Fibroblast of villous mesenchyme (primary cell): Measurements from ENCODE around the gene IMPDH2. TPM values are rescaled to one million over a fixed set of nuclear protein-coding genes. Genes with fewer than 3 reads are reported as not detected.

ENCODE experiments used
- DNase-seq: peaks from one replicate; pipeline ENCODE4 v3.0.0-alpha.2; 2010; ENCODE audit warnings: low read depth
- H3K4me3 ChIP-seq: 2 replicates; pipeline ENCODE4 v1.5.1; 2011; ENCODE audit warnings: low read depth, mild to moderate bottlenecking, low read length
- CTCF ChIP-seq: IDR thresholded peaks from 2 replicates; pipeline ENCODE4 v1.5.1; 2012; ENCODE audit warnings: low read depth, mild to moderate bottlenecking, low read length; ENCODE audit not compliant: insufficient read depth
- total RNA-seq: library from RNA; depleted of rRNA; stranded (reverse); fragments of >200 nt; gene quantifications from 2 replicates; pipeline ENCODE4 v1.2.3, GENCODE V29; 2012

IMPDH2 gene
- total RNA-seq, 1 donor: 225 TPM

GRCh38 chr3:48989796-48990635 is 39.2 kb downstream of the IMPDH2 start, which contains the start of gene P4HTM:
TSS of gene P4HTM (plus strand) at chr3:48990241. CDS start at chr3:48990257, 16 bp downstream.
- H3K4me3 ChIP-seq: peak within 1 kb of the TSS; percentile 79
- TF ChIP-seq CTCF: peak; percentile 52
- DNase-seq: peak; percentile 93

GRCh38 chr3:48989126-48989795 is 39.9 kb downstream of the IMPDH2 start:
- DNase-seq: peak; percentile 10
- no peak for TF ChIP-seq CTCF
- H3K4me3 ChIP-seq: peak overlapping the region; percentile 79

- TF ChIP-seq CTCF: no peak
- DNase-seq: no peak
- H3K4me3 ChIP-seq: no peak overlapping the region
Measured at GRCh38 chr3:48985831-48986376, 43.3 kb downstream of the IMPDH2 start.

GRCh38 chr3:48984663-48985062 is 44.5 kb downstream of the IMPDH2 start:
- no peak for TF ChIP-seq CTCF
- DNase-seq: no peak
- H3K4me3 ChIP-seq: no peak overlapping the region

GRCh38 chr3:48983096-48983495 is 46.1 kb downstream of the IMPDH2 start:
- DNase-seq: no peak

GRCh38 chr3:48982686-48983085 is 46.5 kb downstream of the IMPDH2 start:
- TF ChIP-seq CTCF: no peak
- H3K4me3 ChIP-seq: no peak overlapping the region
- DNase-seq: no peak

More at GRCh38 chr3:48983096-48983495, 46.1 kb downstream of the IMPDH2 start:
- no peak for TF ChIP-seq CTCF
- H3K4me3 ChIP-seq: no peak overlapping the region
